Epithelial cell of proximal tubule (primary cell): ENCODE measurements around the gene EDN1. TPM values are rescaled to one million over a fixed set of nuclear protein-coding genes. Genes with fewer than 3 reads are reported as not detected.

Experiments
- DNase-seq: peaks from one replicate; pipeline ENCODE4 v3.0.0-alpha.2; 2011; ENCODE audit warnings: low read depth
- H3K4me3 ChIP-seq: 2 replicates; pipeline ENCODE4 v1.5.1; 2011; ENCODE audit warnings: low read depth, mild to moderate bottlenecking, low read length
- total RNA-seq: library from RNA; depleted of rRNA; stranded (reverse); fragments of >200 nt; gene quantifications from 2 replicates; pipeline ENCODE4 v1.2.3, GENCODE V29; 2015
- TF ChIP-seq, protein P1 (sequence below): conservative IDR thresholded peaks from 2 replicates; pipeline ENCODE4 v1.5.1; 2012; ENCODE audit warnings: low read depth, mild to moderate bottlenecking, low read length

Gene EDN1
- total RNA-seq, 1 donor from 2014 or later, result 16.3 TPM

GRCh38 chr6:12261502-12261901 is 28.7 kb upstream of the EDN1 start:
- no peak overlapping the region for H3K4me3 ChIP-seq
- DNase-seq, result no peak
- TF ChIP-seq, protein P1, sequence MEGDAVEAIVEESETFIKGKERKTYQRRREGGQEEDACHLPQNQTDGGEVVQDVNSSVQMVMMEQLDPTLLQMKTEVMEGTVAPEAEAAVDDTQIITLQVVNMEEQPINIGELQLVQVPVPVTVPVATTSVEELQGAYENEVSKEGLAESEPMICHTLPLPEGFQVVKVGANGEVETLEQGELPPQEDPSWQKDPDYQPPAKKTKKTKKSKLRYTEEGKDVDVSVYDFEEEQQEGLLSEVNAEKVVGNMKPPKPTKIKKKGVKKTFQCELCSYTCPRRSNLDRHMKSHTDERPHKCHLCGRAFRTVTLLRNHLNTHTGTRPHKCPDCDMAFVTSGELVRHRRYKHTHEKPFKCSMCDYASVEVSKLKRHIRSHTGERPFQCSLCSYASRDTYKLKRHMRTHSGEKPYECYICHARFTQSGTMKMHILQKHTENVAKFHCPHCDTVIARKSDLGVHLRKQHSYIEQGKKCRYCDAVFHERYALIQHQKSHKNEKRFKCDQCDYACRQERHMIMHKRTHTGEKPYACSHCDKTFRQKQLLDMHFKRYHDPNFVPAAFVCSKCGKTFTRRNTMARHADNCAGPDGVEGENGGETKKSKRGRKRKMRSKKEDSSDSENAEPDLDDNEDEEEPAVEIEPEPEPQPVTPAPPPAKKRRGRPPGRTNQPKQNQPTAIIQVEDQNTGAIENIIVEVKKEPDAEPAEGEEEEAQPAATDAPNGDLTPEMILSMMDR, result no peak

- no peak for DNase-seq
- TF ChIP-seq, protein P1, result no peak
- H3K4me3 ChIP-seq, result no peak overlapping the region
These were observed 27.7 kb upstream of the EDN1 start for GRCh38 chr6:12262236-12263061.

DNA sequence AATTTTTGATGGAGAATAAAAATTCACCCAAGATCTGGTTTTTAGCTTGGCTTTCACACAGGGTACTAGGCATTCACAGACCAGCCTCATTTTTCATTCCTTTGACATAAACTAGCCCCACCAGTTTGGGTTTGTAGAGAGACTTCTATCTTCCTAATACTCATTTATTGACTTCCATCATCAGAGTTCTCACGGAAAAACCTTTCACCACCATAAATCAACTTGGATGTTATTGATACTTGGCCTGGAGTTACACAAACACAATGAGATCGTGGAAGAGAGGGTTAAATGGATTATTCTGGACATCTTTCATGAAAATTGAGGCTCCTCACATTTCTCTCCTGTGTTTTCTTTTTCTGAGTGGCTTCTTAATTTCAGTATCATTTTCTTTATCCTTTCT is 26.8 kb upstream of the EDN1 start:
- no peak overlapping the region for H3K4me3 ChIP-seq
- TF ChIP-seq, protein P1, result no peak

DNA sequence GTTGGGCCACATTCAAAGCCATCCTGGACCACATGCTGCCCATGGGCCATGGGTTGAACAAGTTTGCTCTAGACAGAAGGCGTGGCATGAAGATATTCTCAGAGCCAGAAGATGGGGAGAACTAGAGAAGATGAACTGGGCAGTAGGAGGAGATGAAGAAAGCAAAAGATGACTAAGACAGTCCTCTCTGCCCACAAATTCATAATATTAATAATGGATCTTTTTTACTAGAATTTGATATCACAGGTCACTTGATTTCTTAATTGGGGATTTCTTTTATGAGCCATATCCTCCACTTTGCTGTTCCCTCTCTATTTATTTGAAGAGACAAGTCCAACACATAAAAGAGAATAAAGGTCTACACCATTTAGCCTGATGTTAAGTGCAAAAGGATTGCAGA is 25.5 kb upstream of the EDN1 start:
- H3K4me3 ChIP-seq, result no peak overlapping the region
- TF ChIP-seq, protein P1, result no peak
- no peak for DNase-seq

More for the DNA sequence above, 26.8 kb upstream of the EDN1 start:
- DNase-seq, result no peak

DNA sequence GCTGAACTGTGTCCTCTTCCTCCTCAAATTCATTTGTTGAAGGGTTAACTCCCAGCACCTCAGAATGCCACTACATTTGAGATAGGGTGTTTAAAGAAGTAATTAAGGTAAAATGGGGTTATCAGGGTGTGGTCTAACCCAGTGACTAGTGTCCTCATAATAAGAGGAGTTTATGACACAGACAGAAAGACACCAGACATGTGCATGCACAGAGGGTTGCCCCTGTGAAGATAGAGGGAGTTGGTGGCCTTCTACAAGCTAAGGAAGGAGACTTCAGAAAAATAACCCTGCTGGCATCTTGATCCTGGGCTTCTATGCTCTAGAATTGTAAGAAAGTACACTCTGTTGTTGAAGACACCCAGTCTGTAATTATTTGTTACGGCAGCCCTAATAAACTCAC is 24.9 kb upstream of the EDN1 start:
- no peak overlapping the region for H3K4me3 ChIP-seq
- no peak for DNase-seq
- TF ChIP-seq, protein P1, result no peak

GRCh38 chr6:12265791-12266190 is 24.4 kb upstream of the EDN1 start:
- DNase-seq, result no peak
- TF ChIP-seq, protein P1, result no peak
- no peak overlapping the region for H3K4me3 ChIP-seq

GRCh38 chr6:12266571-12266970 is 23.6 kb upstream of the EDN1 start:
- TF ChIP-seq, protein P1, result no peak
- H3K4me3 ChIP-seq, result no peak overlapping the region
- DNase-seq, result no peak
